PC-3 (cell line): ENCODE measurements around the gene ITGA3. TPM values are rescaled to one million over a fixed set of nuclear protein-coding genes. Genes with fewer than 3 reads are reported as not detected.

ENCODE experiments used
- ATAC-seq: fragments of 200-7000 bp; cut with Tn5 transposase; 2 replicates; pipeline ENCODE4 v1.9.1; 2020; ENCODE audit warnings: mild to moderate bottlenecking, moderate library complexity
- BruUV-seq: library from RNA; stranded (reverse); fragments of 400-500 nt; replicated peaks from 2 replicates; lab custom pipeline; 2021; lab: Mats Ljungman, UMichigan
- CTCF ChIA-PET: fragments of 300-600 bp; sonication (Branson Sonifier 250); formaldehyde crosslinking; loops from one replicate; lab custom pipeline; 2022; ENCODE audit warnings: antibody characterized with exemption; lab: Charles Lee
- POLR2A ChIA-PET: fragments of 300-600 bp; sonication (Branson Sonifier 250); formaldehyde crosslinking; loops from one replicate; lab custom pipeline; 2022; ENCODE audit warnings: antibody characterized with exemption; ENCODE audit not compliant: unreplicated experiment; lab: Charles Lee
- DNase-seq: peaks from one replicate; pipeline ENCODE4 v3.0.0-alpha.2; 2015
- H2AFZ ChIP-seq: fragments of 300-600 bp; sonication (generic); 2 replicates; pipeline ENCODE4 v1.6.0; 2016; ENCODE audit warnings: antibody characterized with exemption, low read length
- H3F3A ChIP-seq: fragments of 300-600 bp; sonication (generic); one replicate; pipeline ENCODE4 v1.6.0; 2017; ENCODE audit warnings: antibody characterized with exemption, low read length, control low read depth, mild to moderate bottlenecking; ENCODE audit not compliant: unreplicated experiment
- H3K27ac ChIP-seq: fragments of 300-600 bp; sonication (generic); 2 replicates; pipeline ENCODE4 v1.5.1; 2016; ENCODE audit warnings: mild to moderate bottlenecking, low read length
- H3K27me3 ChIP-seq: fragments of 300-600 bp; sonication (generic); 2 replicates; pipeline ENCODE4 v1.6.1; 2016; ENCODE audit warnings: low read length, mixed read lengths
- H3K36me3 ChIP-seq: fragments of 300-600 bp; sonication (generic); 2 replicates; pipeline ENCODE4 v1.6.1; 2016; ENCODE audit warnings: low read depth, mixed run types, low read length, mixed read lengths
- H3K4me1 ChIP-seq: fragments of 300-600 bp; sonication (generic); 2 replicates; pipeline ENCODE4 v1.5.1; 2016; ENCODE audit warnings: low read length; ENCODE audit not compliant: insufficient read depth
- H3K4me2 ChIP-seq: fragments of 300-600 bp; sonication (generic); 2 replicates; pipeline ENCODE4 v1.6.0; 2016; ENCODE audit warnings: low read length
- H3K4me3 ChIP-seq: fragments of 300-600 bp; sonication (generic); 2 replicates; pipeline ENCODE4 v1.5.1; 2016; ENCODE audit warnings: mild to moderate bottlenecking, low read length, mixed read lengths
- H3K79me2 ChIP-seq: fragments of 300-600 bp; sonication (generic); 2 replicates; pipeline ENCODE4 v1.6.1; 2017; ENCODE audit warnings: low read length, mixed read lengths
- H3K9ac ChIP-seq: fragments of 300-600 bp; sonication (generic); 2 replicates; pipeline ENCODE4 v1.6.0; 2016; ENCODE audit warnings: mild to moderate bottlenecking, low read length
- H3K9me2 ChIP-seq: fragments of 300-600 bp; sonication (generic); replicated peaks from 2 replicates; pipeline ENCODE4 v1.6.1; 2016; ENCODE audit warnings: mixed run types, low read length, mixed read lengths
- H3K9me3 ChIP-seq: fragments of 300-600 bp; sonication (generic); 2 replicates; pipeline ENCODE4 v1.6.1; 2016; ENCODE audit warnings: low read length, mixed read lengths
- H4K20me1 ChIP-seq: fragments of 300-600 bp; sonication (generic); 2 replicates; pipeline ENCODE4 v1.6.1; 2016; ENCODE audit warnings: low read length, mixed read lengths
- EZH2 ChIP-seq: fragments of 300-600 bp; sonication (generic); IDR thresholded peaks from one replicate; pipeline ENCODE4 v1.6.1; 2017; ENCODE audit warnings: antibody characterized with exemption, mild to moderate bottlenecking, low read length; ENCODE audit not compliant: unreplicated experiment
- EZH2phosphoT487 ChIP-seq: fragments of 300-600 bp; sonication (generic); IDR thresholded peaks from 2 replicates; pipeline ENCODE4 v1.6.1; 2018; ENCODE audit warnings: mild to moderate bottlenecking, antibody characterized with exemption, low read length, borderline replicate concordance
- intact Hi-C: fragments of 100-400 bp; cut with micrococcal nuclease; formaldehyde crosslinking; loops from 2 replicates; pipeline ENCODE4 v1.9.0; 2023
- total RNA-seq: library from RNA; depleted of rRNA; stranded (reverse); fragments of >200 nt; gene quantifications from 2 replicates; pipeline ENCODE4 v1.2.3, GENCODE V29; 2014
- TF ChIP-seq, protein P1 (sequence below): fragments of 300-600 bp; sonication (generic); conservative IDR thresholded peaks from 2 replicates; pipeline ENCODE4 v1.5.1; 2017; ENCODE audit warnings: antibody characterized with exemption, low read depth, mild to moderate bottlenecking, low read length

Gene ITGA3
- total RNA-seq, 1 experiment from 2014 or later = 598 TPM

DNA sequence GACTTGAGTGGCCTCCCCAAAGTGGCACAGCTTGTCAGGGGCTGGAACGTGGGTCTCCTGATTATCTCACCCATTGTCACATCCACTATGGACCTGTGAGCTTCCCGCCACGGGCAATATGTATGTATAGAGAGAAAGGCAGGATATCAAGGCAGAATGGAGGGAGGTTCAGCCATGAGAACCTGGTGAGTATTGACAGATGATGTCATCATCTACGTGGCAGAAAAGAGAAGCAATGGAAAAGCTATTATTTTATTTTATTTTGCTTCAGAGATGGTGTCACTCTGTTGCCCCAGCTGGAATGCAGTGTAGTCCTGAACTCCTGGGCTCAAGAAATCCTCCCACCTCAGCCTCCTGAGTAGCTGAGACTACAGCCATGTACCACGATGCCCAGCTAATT, 25.8 kb downstream of the ITGA3 start:
- TF ChIP-seq EZH2phosphoT487 (no peak), EZH2 (no peak)
- TF ChIP-seq, protein P1, sequence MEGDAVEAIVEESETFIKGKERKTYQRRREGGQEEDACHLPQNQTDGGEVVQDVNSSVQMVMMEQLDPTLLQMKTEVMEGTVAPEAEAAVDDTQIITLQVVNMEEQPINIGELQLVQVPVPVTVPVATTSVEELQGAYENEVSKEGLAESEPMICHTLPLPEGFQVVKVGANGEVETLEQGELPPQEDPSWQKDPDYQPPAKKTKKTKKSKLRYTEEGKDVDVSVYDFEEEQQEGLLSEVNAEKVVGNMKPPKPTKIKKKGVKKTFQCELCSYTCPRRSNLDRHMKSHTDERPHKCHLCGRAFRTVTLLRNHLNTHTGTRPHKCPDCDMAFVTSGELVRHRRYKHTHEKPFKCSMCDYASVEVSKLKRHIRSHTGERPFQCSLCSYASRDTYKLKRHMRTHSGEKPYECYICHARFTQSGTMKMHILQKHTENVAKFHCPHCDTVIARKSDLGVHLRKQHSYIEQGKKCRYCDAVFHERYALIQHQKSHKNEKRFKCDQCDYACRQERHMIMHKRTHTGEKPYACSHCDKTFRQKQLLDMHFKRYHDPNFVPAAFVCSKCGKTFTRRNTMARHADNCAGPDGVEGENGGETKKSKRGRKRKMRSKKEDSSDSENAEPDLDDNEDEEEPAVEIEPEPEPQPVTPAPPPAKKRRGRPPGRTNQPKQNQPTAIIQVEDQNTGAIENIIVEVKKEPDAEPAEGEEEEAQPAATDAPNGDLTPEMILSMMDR = no peak
- H3K9me2 ChIP-seq = no peaks in the 10 kb centered on the region
- CTCF ChIA-PET = interaction anchor here (0.6 to 0.8 kb wide), 2 partner anchors 13 to 455 kb away, joined by 3 read pairs; no protein-coding TSS in a partner anchor
- POLR2A ChIA-PET = interaction anchor here (0.5 kb wide), 1 partner anchor 23 kb away, joined by 3 read pairs; no protein-coding TSS in a partner anchor
- H3K4me1 ChIP-seq = no peaks in the 10 kb centered on the region
- intact Hi-C loops = no loop called here
- H4K20me1 ChIP-seq = 0 out of 2 replicates have a peak, but pooled peaks cover 9% of the 10 kb centered on the region
- H2AFZ ChIP-seq = no peak overlapping the region
- no peak overlapping the region for H3K4me2 ChIP-seq
- H3K79me2 ChIP-seq = no peaks in the 10 kb centered on the region
- no peak overlapping the region for H3K9ac ChIP-seq
- H3F3A ChIP-seq = peaks cover 8% of the 10 kb centered on the region
- H3K27ac ChIP-seq = no peak overlapping the region
- H3K4me3 ChIP-seq = no peak overlapping the region
- no peaks in the 10 kb centered on the region for H3K27me3 ChIP-seq
- peaks cover 77% of the 10 kb centered on the region for H3K36me3 ChIP-seq
- no peak for ATAC-seq
- no peak for DNase-seq
- H3K9me3 ChIP-seq = no peaks in the 10 kb centered on the region
- BruUV-seq = no TSS peak

DNA sequence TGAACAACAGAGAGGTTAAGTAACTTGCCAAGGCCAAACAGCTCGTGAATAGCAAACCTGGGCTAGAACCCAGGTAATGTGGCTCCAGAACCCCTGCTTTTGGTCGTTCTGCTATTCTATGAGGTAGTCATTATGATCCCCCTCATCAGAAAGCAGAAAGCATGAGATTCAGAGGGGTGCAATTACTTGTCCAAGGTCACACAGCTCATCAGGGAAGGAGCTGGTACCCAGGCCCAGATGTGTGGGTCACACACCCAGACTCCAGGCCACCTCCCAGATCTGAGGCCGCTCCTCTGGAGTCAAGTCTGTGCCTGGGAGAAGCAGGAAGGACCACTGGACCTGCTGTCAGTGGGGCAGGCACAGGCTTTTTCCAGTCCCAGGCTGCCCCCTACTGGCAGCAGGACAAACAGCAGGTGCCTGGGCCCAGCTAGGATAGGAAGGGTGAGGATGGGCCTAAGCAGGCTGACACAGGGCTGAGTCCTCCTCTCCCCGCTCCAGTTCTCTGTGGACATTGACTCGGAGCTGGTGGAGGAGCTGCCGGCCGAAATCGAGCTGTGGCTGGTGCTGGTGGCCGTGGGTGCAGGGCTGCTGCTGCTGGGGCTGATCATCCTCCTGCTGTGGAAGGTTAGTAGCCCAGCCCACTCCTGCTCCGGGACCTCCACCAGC, 31.5 kb downstream of the ITGA3 start:
- no peak overlapping the region for H3K4me3 ChIP-seq
- TF ChIP-seq EZH2 = no peak
- TF ChIP-seq, protein P1 = peak; percentile 99
- intact Hi-C loops = loop anchor here (1.0 to 2.0 kb wide), 2 partner anchors 23 to 60 kb away; no protein-coding TSS in a partner anchor
- no peaks in the 10 kb centered on the region for H3K79me2 ChIP-seq
- H3K27ac ChIP-seq = no peak overlapping the region
- DNase-seq (peak; percentile 88), ATAC-seq (peak; percentile 61)
- H3K9ac ChIP-seq = no peak overlapping the region
- peaks cover 11% of the 10 kb centered on the region for H3F3A ChIP-seq
- H3K4me2 ChIP-seq = no peak overlapping the region
- no peaks in the 10 kb centered on the region for H3K9me2 ChIP-seq
- BruUV-seq = no TSS peak
- H2AFZ ChIP-seq = no peak overlapping the region
- H3K4me1 ChIP-seq = no peaks in the 10 kb centered on the region
- H3K9me3 ChIP-seq = no peaks in the 10 kb centered on the region
- CTCF ChIA-PET = interaction anchor here (0.8 to 1.4 kb wide), 2 partner anchors 25 to 60 kb away, joined by 5 to 12 read pairs; no protein-coding TSS in a partner anchor
- no peaks in the 10 kb centered on the region for H3K27me3 ChIP-seq
- POLR2A ChIA-PET = no interaction called here
- H4K20me1 ChIP-seq = 0 out of 2 replicates have a peak, but pooled peaks cover 4% of the 10 kb centered on the region
- H3K36me3 ChIP-seq = peaks cover 57% of the 10 kb centered on the region

DNA sequence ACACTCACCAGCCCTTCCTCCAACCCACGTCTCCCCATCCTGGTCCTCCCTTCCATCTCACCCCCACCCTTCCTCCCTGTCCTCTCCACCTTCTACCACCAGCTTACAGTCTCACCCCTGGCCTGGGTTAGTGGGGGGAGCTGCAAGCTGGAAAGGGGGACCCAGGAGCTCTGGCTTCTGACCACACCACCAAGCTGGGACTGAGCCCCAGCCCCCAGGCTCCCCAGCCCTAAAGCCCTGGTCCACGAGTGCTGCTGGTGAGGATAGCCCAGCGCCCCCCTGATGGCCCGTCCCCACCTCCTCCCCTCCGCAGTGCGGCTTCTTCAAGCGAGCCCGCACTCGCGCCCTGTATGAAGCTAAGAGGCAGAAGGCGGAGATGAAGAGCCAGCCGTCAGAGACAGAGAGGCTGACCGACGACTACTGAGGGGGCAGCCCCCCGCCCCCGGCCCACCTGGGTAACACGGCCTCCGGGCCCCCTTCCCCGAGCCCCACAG, 32.0 kb downstream of the ITGA3 start:
- ATAC-seq (no peak), DNase-seq (no peak)
- Histone ChIP-seq H3K4me2 (no peak overlapping the region), H3K9ac (no peak overlapping the region), H3K27me3 (no peaks in the 10 kb centered on the region), H3F3A (peaks cover 5% of the 10 kb centered on the region), H3K4me1 (no peaks in the 10 kb centered on the region), H3K9me3 (no peaks in the 10 kb centered on the region), H3K27ac (no peak overlapping the region), H3K36me3 (peaks cover 52% of the 10 kb centered on the region), H4K20me1 (0 out of 2 replicates have a peak, but pooled peaks cover 4% of the 10 kb centered on the region), H3K79me2 (no peaks in the 10 kb centered on the region), H3K9me2 (no peaks in the 10 kb centered on the region), H2AFZ (no peak overlapping the region), H3K4me3 (no peak overlapping the region)
- TF ChIP-seq EZH2 = no peak
- no peak for TF ChIP-seq EZH2phosphoT487
- TF ChIP-seq, protein P1 = no peak
- intact Hi-C loops = loop anchor here (1.0 to 2.0 kb wide), 2 partner anchors 23 to 61 kb away; no protein-coding TSS in a partner anchor
- ChIA-PET POLR2A (no interaction called here), CTCF (interaction anchor here (0.8 to 1.4 kb wide), 2 partner anchors 25 to 61 kb away, joined by 5 to 12 read pairs; no protein-coding TSS in a partner anchor)
- no TSS peak for BruUV-seq
